ENCODE results near the gene SH3TC1.
A peak's percentile ranks its signal among the peaks of the same experiment; 100 is the strongest.

SH3TC1 gene

GRCh38 chr4:8198906-8199593 lies at the start of gene SH3TC1:
Gene SH3TC1 (plus strand): TSS chr4:8199290. CDS start chr4:8205195, 5,905 bp downstream.
- peak; percentile 86 for DNase-seq

GRCh38 chr4:8149664-8150063 lies 49.4 kb upstream of the SH3TC1 start:
- no peak for DNase-seq

GRCh38 chr4:8150152-8151090 lies 48.7 kb upstream of the SH3TC1 start:
- DNase-seq, result no peak

GRCh38 chr4:8151165-8151650 lies 47.9 kb upstream of the SH3TC1 start:
- no peak for DNase-seq

- DNase-seq, result no peak
Observed at GRCh38 chr4:8152090-8152864, 46.8 kb upstream of the SH3TC1 start.

- DNase-seq, result no peak
Observed at GRCh38 chr4:8152865-8153257, 46.2 kb upstream of the SH3TC1 start.

GRCh38 chr4:8153441-8153840 lies 45.6 kb upstream of the SH3TC1 start:
- no peak for DNase-seq

- no peak for DNase-seq
Observed at GRCh38 chr4:8155048-8155447, 44.0 kb upstream of the SH3TC1 start.

- no peak for DNase-seq
Observed at GRCh38 chr4:8155660-8156421, 43.2 kb upstream of the SH3TC1 start.

- no peak for DNase-seq
Observed at GRCh38 chr4:8156617-8157016, 42.5 kb upstream of the SH3TC1 start.

GRCh38 chr4:8157496-8157895 lies 41.6 kb upstream of the SH3TC1 start:
- no peak for DNase-seq

- no peak for DNase-seq
Observed at GRCh38 chr4:8157944-8158709, 41.0 kb upstream of the SH3TC1 start.

GRCh38 chr4:8158710-8159536 lies 40.2 kb upstream of the SH3TC1 start, which contains the start of gene ABLIM2:
Gene ABLIM2 (minus strand): TSS chr4:8158813. CDS start chr4:8158689, 124 bp downstream.
- DNase-seq, result peak; percentile 98

- peak; percentile 55 for DNase-seq
Observed at GRCh38 chr4:8159537-8160232, 39.4 kb upstream of the SH3TC1 start.

GRCh38 chr4:8160233-8160560 lies 38.9 kb upstream of the SH3TC1 start:
- no peak for DNase-seq

GRCh38 chr4:8160572-8160971 lies 38.5 kb upstream of the SH3TC1 start:
- DNase-seq, result no peak

- DNase-seq, result no peak
Observed at GRCh38 chr4:8162625-8163024, 36.5 kb upstream of the SH3TC1 start.

- DNase-seq, result no peak
Observed at GRCh38 chr4:8163026-8163425, 36.1 kb upstream of the SH3TC1 start.

GRCh38 chr4:8163436-8164193 lies 35.5 kb upstream of the SH3TC1 start:
- DNase-seq, result no peak
